HEK293T (cell line): ENCODE measurements around the gene ATP5F1D.

Source experiments
- CTCF ChIA-PET: fragments of 350-600 bp; formaldehyde crosslinking; extraction: SDS; loops from one replicate; lab custom pipeline; 2021; ENCODE audit warnings: antibody characterized with exemption, inconsistent platforms; lab: Yijun Ruan, JAX
- POLR2A ChIA-PET: fragments of 350-600 bp; formaldehyde crosslinking; extraction: SDS; loops from one replicate; lab custom pipeline; 2020; ENCODE audit warnings: antibody characterized with exemption, inconsistent platforms; lab: Yijun Ruan, JAX
- DNase-seq: peaks from one replicate; pipeline ENCODE4 v3.0.0; 2012; ENCODE audit warnings: mixed read lengths; ENCODE audit errors: extremely low spot score
- ARNT ChIP-seq: fragments of 450-650 bp; IDR thresholded peaks from 2 replicates; pipeline ENCODE4 v1.6.1; 2017; ENCODE audit warnings: mild to moderate bottlenecking
- BHLHE40 ChIP-seq: fragments of 450-650 bp; IDR thresholded peaks from 2 replicates; pipeline ENCODE4 v1.6.1; 2016; ENCODE audit warnings: mild to moderate bottlenecking, moderate library complexity, borderline replicate concordance
- CTBP1 ChIP-seq: fragments of 450-650 bp; IDR thresholded peaks from 2 replicates; pipeline ENCODE4 v1.6.1; 2016; ENCODE audit warnings: borderline replicate concordance
- ELF4 ChIP-seq: fragments of 450-650 bp; IDR thresholded peaks from 2 replicates; pipeline ENCODE4 v1.6.1; 2017; ENCODE audit warnings: antibody characterized with exemption
- FOXA1 ChIP-seq: fragments of 450-650 bp; IDR thresholded peaks from 2 replicates; pipeline ENCODE4 v1.6.1; 2016; ENCODE audit warnings: mild to moderate bottlenecking
- FOXK2 ChIP-seq: fragments of 450-650 bp; IDR thresholded peaks from 2 replicates; pipeline ENCODE4 v1.6.1; 2016; ENCODE audit warnings: mild to moderate bottlenecking
- FOXM1 ChIP-seq: fragments of 450-650 bp; IDR thresholded peaks from 2 replicates; pipeline ENCODE4 v1.6.1; 2017; ENCODE audit warnings: mild to moderate bottlenecking, borderline replicate concordance
- HDGF ChIP-seq: fragments of 450-650 bp; IDR thresholded peaks from 2 replicates; pipeline ENCODE4 v1.6.1; 2017; ENCODE audit warnings: antibody characterized with exemption, borderline replicate concordance
- L3MBTL2 ChIP-seq: fragments of 450-650 bp; conservative IDR thresholded peaks from 2 replicates; pipeline ENCODE4 v1.6.1; 2016; ENCODE audit warnings: mild to moderate bottlenecking
- LEF1 ChIP-seq: fragments of 450-650 bp; IDR thresholded peaks from 2 replicates; pipeline ENCODE4 v1.6.1; 2017; ENCODE audit warnings: mild to moderate bottlenecking, borderline replicate concordance
- NFRKB ChIP-seq: fragments of 450-650 bp; IDR thresholded peaks from 2 replicates; pipeline ENCODE4 v1.6.1; 2016; ENCODE audit warnings: mild to moderate bottlenecking, moderate library complexity
- SP1 ChIP-seq: fragments of 450-650 bp; IDR thresholded peaks from 2 replicates; pipeline ENCODE4 v1.6.1; 2017
- SUZ12 ChIP-seq: fragments of 450-650 bp; IDR thresholded peaks from 2 replicates; pipeline ENCODE4 v1.6.1; 2016; ENCODE audit warnings: mild to moderate bottlenecking
- TARDBP ChIP-seq: fragments of 450-650 bp; IDR thresholded peaks from 2 replicates; pipeline ENCODE4 v1.6.1; 2016
- ZNF384 ChIP-seq: fragments of 450-650 bp; IDR thresholded peaks from 2 replicates; pipeline ENCODE4 v1.6.1; 2016
- TF ChIP-seq, protein P1 (sequence below): fragments of 450-650 bp; IDR thresholded peaks from 2 replicates; pipeline ENCODE4 v1.6.1; 2016

Gene ATP5F1D

DNA sequence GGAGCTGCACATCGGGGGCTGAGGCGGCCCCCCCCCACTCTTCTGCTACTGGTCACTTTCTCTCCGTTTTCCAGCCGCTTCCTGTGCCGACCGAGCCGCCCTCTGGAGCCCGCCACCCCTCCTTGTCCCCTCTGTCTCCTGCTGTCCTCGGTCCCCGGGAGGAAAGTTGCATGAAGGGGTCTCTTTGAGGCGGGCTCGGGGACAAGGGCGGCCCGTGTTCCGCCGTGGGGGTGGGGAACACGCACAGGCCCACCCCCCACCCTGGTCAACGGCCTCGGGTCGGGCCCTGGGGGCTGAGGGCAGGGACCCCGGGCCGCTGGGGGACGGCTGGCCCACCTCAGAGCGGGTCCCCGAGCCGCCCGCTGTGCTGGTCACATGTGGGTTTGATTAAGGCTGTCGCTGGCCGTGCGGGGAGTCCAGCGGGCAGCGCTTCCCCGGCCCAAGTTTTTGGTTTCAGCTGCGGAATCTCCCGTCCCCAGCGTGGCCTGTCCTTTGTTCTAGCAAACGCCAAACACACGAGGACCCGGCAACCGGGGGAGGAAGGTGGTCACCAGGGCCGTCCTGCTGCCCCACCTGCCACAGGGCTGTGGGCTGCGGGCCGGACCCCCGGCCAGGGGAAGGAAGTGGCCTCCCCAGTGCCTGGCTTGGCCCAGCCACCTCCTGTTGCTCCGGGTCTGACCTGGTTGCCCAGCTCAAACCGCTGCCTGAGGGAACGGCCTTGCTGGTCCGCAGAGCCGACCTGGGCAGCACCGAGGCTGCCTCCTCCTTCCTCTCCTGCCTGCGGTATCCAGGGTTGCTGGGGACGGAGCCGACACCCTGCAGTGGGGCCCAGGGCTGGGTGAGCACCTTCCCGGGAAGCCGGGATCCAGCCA is 46.0 kb downstream of the ATP5F1D start:
- no peak for TF ChIP-seq ZNF384
- TF ChIP-seq TARDBP: no peak
- no peak for TF ChIP-seq LEF1
- no peak for TF ChIP-seq FOXA1
- TF ChIP-seq SUZ12: no peak
- TF ChIP-seq CTBP1: no peak
- TF ChIP-seq SP1: no peak
- TF ChIP-seq ELF4: no peak
- no peak for TF ChIP-seq NFRKB
- TF ChIP-seq FOXK2: no peak
- TF ChIP-seq BHLHE40: no peak
- no peak for TF ChIP-seq L3MBTL2
- TF ChIP-seq ARNT: no peak
- TF ChIP-seq FOXM1: no peak
- TF ChIP-seq, protein P1, sequence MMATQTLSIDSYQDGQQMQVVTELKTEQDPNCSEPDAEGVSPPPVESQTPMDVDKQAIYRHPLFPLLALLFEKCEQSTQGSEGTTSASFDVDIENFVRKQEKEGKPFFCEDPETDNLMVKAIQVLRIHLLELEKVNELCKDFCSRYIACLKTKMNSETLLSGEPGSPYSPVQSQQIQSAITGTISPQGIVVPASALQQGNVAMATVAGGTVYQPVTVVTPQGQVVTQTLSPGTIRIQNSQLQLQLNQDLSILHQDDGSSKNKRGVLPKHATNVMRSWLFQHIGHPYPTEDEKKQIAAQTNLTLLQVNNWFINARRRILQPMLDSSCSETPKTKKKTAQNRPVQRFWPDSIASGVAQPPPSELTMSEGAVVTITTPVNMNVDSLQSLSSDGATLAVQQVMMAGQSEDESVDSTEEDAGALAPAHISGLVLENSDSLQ: no peak
- TF ChIP-seq HDGF: no peak
- no peak for DNase-seq
- CTCF ChIA-PET: no interaction called here
- POLR2A ChIA-PET: interaction anchor here (1.3 kb wide), 1 partner anchor 19 kb away, joined by 5 read pairs; no protein-coding TSS in a partner anchor

DNA sequence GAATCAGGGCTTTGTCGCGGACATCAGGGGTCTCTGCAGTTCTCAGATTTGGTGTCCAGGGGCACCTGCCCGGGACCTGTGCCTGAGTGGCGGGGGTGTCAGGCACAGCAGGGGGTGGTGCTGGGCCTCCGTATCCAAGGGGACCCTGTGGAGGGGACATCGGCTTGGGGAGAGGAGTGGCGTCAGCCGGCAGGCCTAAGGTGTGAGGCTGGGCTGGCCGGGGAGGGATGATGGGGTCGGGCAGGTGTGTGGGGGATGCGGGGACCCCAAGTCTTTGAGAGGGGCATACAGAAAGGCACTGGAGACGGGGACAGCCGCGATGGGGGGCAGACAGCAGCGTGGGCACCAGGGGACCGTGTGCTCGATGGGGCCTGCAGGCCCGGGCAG is 46.7 kb downstream of the ATP5F1D start:
- POLR2A ChIA-PET: no interaction called here
- TF ChIP-seq SUZ12: no peak
- CTCF ChIA-PET: no interaction called here
- no peak for DNase-seq

DNA sequence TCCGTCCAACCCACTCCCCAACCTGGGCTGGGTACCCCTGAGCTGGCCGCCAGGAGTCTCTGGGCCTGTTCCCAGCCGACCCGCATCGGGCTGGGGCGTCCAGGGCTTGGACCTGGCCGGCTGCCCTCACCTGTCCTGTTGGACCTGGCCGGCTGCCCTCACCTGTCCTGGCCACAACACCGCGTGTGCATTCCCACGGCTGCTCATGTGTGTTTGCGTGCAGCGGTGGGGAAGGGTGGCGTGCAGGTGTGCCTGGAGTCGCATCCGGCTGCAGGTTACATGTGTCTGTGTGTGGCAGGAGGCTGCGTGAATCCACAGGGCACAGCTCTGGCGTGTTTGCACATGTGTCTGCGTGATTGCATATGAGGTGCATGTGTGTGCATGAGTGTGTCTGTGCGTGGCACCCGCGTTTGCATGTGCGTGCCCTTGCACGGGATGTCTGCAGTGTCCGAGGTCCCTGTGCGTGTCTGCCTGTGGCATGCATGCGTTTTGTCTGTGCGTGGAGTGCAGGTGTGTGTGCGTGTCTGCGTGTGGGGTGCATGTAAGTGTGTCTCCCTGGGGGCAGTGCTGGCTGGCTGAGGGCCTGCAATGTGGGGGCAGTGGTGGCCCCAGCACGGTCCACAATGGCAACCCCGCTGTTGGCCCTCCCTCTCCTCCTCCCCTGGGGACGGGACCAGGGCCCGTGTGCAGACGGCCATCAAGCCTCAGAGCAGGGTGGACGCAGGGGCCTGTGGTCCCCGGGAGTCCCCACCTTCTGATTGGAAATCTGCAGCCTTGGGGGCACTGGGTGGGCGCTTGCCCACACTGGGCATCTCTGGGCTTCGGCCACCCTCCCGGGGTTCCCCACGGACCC is 47.5 kb downstream of the ATP5F1D start:
- ChIA-PET CTCF (no interaction called here), POLR2A (no interaction called here)
- no peak for DNase-seq
- TF ChIP-seq TARDBP: no peak
- TF ChIP-seq FOXM1: no peak

DNA sequence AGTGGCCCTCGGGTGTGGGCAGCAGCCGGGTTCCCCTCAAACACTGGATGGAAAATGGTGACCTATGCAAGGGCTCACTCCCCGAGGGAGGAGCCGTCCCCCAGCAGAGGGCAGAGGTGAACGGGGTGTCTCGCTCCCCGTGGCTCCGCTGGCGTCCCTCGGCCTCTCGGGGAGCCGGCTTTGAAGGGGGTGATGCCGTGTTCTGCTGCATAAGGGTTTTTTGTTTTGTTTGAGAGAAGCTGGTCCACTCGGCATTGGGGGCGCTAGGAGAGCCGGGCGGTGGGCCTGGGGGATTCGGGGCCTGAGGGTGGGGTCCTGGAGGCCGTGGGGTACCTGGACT is 48.1 kb downstream of the ATP5F1D start:
- DNase-seq: no peak
- ChIA-PET POLR2A (no interaction called here), CTCF (no interaction called here)
- TF ChIP-seq ELF4 (no peak), NFRKB (no peak), ZNF384 (no peak), TARDBP (no peak), SUZ12 (no peak), L3MBTL2 (no peak), CTBP1 (no peak), SP1 (no peak), HDGF (no peak), ARNT (no peak), LEF1 (no peak), FOXK2 (no peak), BHLHE40 (no peak), FOXA1 (no peak), FOXM1 (no peak)
- TF ChIP-seq, protein P1: no peak

DNA sequence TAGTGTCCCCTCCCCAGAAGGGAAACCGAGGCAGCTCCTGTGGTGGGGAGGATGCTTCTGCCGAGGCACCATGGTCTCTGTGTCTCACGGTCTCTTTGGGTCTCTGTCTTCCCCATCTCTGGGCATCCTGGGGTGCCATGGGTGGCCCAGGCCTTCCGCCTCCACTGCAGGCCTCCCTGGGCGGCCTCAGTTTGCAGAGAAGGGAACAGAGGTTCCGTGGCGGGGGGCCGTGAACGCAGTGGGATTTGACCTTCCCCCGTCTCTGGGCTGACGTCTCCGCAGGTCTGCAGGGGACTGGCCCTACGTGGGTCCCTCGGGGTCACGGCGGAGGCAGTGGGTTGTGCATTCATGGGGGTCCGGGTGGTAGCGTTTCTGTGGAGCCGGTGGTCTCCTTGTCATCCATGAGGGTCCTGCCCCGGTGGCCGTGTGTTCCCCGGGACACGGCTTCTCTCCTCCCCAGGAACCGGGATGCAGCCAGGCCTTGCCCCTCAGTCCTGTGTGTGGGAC is 48.7 kb downstream of the ATP5F1D start:
- TF ChIP-seq FOXM1: no peak
- TF ChIP-seq NFRKB: no peak
- TF ChIP-seq, protein P1: no peak
- TF ChIP-seq L3MBTL2: no peak
- no peak for TF ChIP-seq HDGF
- no peak for TF ChIP-seq BHLHE40
- TF ChIP-seq ZNF384: no peak
- TF ChIP-seq ARNT: no peak
- TF ChIP-seq SUZ12: no peak
- no peak for TF ChIP-seq ELF4
- TF ChIP-seq CTBP1: no peak
- TF ChIP-seq TARDBP: no peak
- TF ChIP-seq SP1: no peak
- TF ChIP-seq FOXK2: no peak
- DNase-seq: no peak
- CTCF ChIA-PET: interaction anchor here (0.6 kb wide), 1 partner anchor 24 kb away, joined by 3 read pairs; no protein-coding TSS in a partner anchor
- POLR2A ChIA-PET: interaction anchor here (0.8 to 1.0 kb wide), 2 partner anchors 17 to 21 kb away, joined by 3 to 4 read pairs; no protein-coding TSS in a partner anchor
